Left lung (tissue), 10 donors: ENCODE data around the gene CCDC187. TPM values are rescaled to one million over a fixed set of nuclear protein-coding genes. Genes with fewer than 3 reads are reported as not detected.

ENCODE experiments used
- ATAC-seq: fragments of 200-7000 bp; cut with Tn5 transposase; one replicate; pipeline ENCODE4 v1.9.1; 2020; ENCODE audit warnings: moderate library complexity
- DNase-seq, 4 donors: peaks; one replicate each; pipeline ENCODE4 v3.0.0-alpha.2; 2013 to 2020
- H3K27ac ChIP-seq, 2 donors: fragments of 200-600 bp; sonication (generic) in 1 of 2; one replicate each; pipeline versions ENCODE4 v1.5.0 to v1.8.0; 2020 to 2021
- H3K27me3 ChIP-seq, 2 donors: fragments of 200-600 bp; sonication (generic) in 1 of 2; one replicate each; pipeline versions ENCODE4 v1.5.0 to v1.8.0; 2020 to 2021
- H3K36me3 ChIP-seq, 2 donors: fragments of 200-600 bp; sonication (generic) in 1 of 2; one replicate each; pipeline versions ENCODE4 v1.5.0 to v1.8.0; 2020 to 2021
- H3K4me1 ChIP-seq, 2 donors: fragments of 200-600 bp; one replicate each; pipeline ENCODE4 v1.8.0; 2021
- H3K4me3 ChIP-seq, 2 donors: fragments of 200-600 bp; sonication (generic) in 1 of 2; one replicate each; pipeline versions ENCODE4 v1.5.0 to v1.8.0; 2020 to 2021; ENCODE audit warnings: mild to moderate bottlenecking in 1 of 2
- H3K9me3 ChIP-seq, 2 donors: fragments of 200-600 bp; sonication (generic) in 1 of 2; one replicate each; pipeline versions ENCODE4 v1.5.0 to v1.8.0; 2020 to 2021
- intact Hi-C, 2 donors: fragments of 100-400 bp; cut with DNase I; formaldehyde crosslinking; loops; one replicate each; pipeline versions ENCODE4 v1.11.2 to v1.14.2; 2022
- polyA plus RNA-seq, 6 donors: library from polyadenylated mRNA; unstranded; fragments of 120-200 nt; gene quantifications; one replicate each; pipeline ENCODE4 v1.2.1, GENCODE V29; 2013; ENCODE audit not compliant: insufficient read length in 6 of 6
- total RNA-seq, 2 donors: library from RNA; stranded (reverse); fragmentation: NEBNext Ultra II Directional; extraction: Animal tissue kit (Norgen Biotek cat#: 25700); gene quantifications; one replicate each; pipeline ENCODE4 v1.2.1, GENCODE V29; 2021
- TF ChIP-seq, protein P1 (sequence below), 2 donors: fragments of 200-600 bp; sonication (generic) in 1 of 2; IDR thresholded peaks; one replicate each; pipeline versions ENCODE4 v1.5.0 to v1.8.0; 2021; ENCODE audit warnings: antibody characterized with exemption in 2 of 2
- donor health status: DM: no; HTN: yes; CAD: no.
- donor health status: DM: no; HTN: no; CAD: no.

Gene CCDC187
- total and polyA plus RNA-seq, 8 donors: 0.47 to 3.0 (median 1.9) TPM

DNA sequence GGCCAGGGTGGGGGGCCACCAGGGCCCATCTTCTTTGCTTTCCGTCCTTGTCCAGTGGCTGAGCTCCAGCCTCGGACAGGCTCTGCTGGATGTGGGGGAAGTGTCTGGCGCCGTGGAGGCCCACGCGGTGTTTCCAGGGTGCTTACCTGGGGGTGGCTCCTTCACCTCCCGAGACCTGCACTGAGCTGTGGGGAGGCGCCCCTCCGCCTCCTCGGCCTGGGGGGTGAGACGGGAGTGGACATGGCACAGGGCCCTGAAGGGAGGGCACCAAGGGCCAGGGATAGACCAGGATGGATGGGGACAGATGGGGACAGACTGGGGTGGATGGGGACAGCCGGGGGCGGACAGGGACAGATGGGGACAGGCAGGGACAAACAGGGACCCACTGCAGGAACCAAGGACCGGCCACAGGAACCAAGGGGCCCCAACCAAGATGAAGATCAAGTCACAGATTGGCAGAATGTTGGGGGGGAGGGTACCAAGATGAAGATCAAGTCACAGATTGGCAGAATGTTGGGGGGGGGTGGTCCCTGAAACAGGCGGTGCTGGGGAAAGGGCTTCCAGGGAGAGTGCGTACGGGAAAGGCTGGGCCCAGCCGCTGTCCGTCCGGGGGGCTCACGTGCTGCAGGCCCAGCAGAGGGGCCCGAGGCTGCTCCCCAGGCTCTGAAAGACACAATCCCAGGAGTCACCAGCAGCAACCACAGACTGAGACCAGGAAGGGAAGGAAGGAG lies 44.9 kb downstream of the CCDC187 start:
- no peaks in the 10 kb centered on the region for H3K9me3 ChIP-seq
- intact Hi-C loops: no loop called here
- ATAC-seq (no peak), DNase-seq (peak in 1 of 4 donors; percentile 59)
- no peak overlapping the region for H3K4me3 ChIP-seq
- H3K36me3 ChIP-seq: no peaks in the 10 kb centered on the region
- peaks cover 0 to 47% of the 10 kb centered on the region in 2 donors for H3K27me3 ChIP-seq
- no peak overlapping the region for H3K27ac ChIP-seq
- TF ChIP-seq, protein P1, sequence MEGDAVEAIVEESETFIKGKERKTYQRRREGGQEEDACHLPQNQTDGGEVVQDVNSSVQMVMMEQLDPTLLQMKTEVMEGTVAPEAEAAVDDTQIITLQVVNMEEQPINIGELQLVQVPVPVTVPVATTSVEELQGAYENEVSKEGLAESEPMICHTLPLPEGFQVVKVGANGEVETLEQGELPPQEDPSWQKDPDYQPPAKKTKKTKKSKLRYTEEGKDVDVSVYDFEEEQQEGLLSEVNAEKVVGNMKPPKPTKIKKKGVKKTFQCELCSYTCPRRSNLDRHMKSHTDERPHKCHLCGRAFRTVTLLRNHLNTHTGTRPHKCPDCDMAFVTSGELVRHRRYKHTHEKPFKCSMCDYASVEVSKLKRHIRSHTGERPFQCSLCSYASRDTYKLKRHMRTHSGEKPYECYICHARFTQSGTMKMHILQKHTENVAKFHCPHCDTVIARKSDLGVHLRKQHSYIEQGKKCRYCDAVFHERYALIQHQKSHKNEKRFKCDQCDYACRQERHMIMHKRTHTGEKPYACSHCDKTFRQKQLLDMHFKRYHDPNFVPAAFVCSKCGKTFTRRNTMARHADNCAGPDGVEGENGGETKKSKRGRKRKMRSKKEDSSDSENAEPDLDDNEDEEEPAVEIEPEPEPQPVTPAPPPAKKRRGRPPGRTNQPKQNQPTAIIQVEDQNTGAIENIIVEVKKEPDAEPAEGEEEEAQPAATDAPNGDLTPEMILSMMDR (IDR thresholded peaks at IDR 0.05): no peak
- no peaks in the 10 kb centered on the region for H3K4me1 ChIP-seq

DNA sequence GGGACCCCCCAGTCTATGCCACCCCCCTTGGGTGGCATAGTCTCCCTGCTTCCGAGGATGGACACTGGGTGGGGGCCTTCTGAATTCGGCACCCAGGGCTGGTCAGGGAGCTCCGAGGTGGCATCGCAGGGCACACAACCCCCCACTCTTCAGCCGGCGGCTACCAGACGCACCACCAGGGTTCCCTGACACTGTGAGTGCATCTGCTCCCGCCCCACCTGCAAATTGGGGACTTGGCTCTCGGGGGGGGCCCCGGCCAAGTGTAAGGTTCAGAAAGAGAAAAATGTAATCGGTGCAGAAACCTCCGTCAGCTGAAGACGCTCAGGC lies 45.6 kb downstream of the CCDC187 start:
- Histone ChIP-seq H3K4me3 (no peak overlapping the region), H3K4me1 (no peaks in the 10 kb centered on the region), H3K36me3 (no peaks in the 10 kb centered on the region), H3K27me3 (peaks cover 0 to 54% of the 10 kb centered on the region in 2 donors), H3K9me3 (no peaks in the 10 kb centered on the region), H3K27ac (no peak overlapping the region)
- peak in 1 of 4 donors; percentile 52 for DNase-seq
- intact Hi-C loops: no loop called here
- TF ChIP-seq, protein P1 (IDR thresholded peaks at IDR 0.05): no peak
- no peak for ATAC-seq

- Histone ChIP-seq H3K9me3 (no peaks in the 10 kb centered on the region), H3K4me1 (no peaks in the 10 kb centered on the region), H3K36me3 (no peaks in the 10 kb centered on the region), H3K27ac (no peak overlapping the region), H3K4me3 (no peak overlapping the region), H3K27me3 (peaks cover 0 to 59% of the 10 kb centered on the region in 2 donors)
- TF ChIP-seq, protein P1 (IDR thresholded peaks at IDR 0.05): no peak
- intact Hi-C loops: no loop called here
- DNase-seq (peak in 1 of 4 donors; percentile 71), ATAC-seq (no peak)
These were observed 46.3 kb downstream of the CCDC187 start for GRCh38 chr9:136257381-136258298.

GRCh38 chr9:136255896-136256890 lies 47.7 kb downstream of the CCDC187 start:
- no peak overlapping the region for H3K4me3 ChIP-seq
- H3K27ac ChIP-seq: no peak overlapping the region

More at GRCh38 chr9:136255896-136256890, 47.7 kb downstream of the CCDC187 start:
- Histone ChIP-seq H3K4me1 (no peaks in the 10 kb centered on the region), H3K27me3 (peaks cover 0 to 59% of the 10 kb centered on the region in 2 donors), H3K9me3 (no peaks in the 10 kb centered on the region), H3K36me3 (no peaks in the 10 kb centered on the region)
- intact Hi-C loops: no loop called here
- DNase-seq (peak in 1 of 4 donors; percentile 59), ATAC-seq (no peak)
- TF ChIP-seq, protein P1 (IDR thresholded peaks at IDR 0.05): no peak
